GM19025 (cell line): Measurements from ENCODE around the gene LIMS1.
A peak's percentile ranks its signal among the peaks of the same experiment; 100 is the strongest.
"Not testable (repeated sequence)": the region's sequence is repeated elsewhere in the genome, so short reads cannot be mapped to it uniquely, and the experiment has no call there.

Experiments used
- ATAC-seq: cut with Tn5 transposase; IDR thresholded peaks from one replicate; pipeline ENCODE4 v1.9.1; 2021; ENCODE audit warnings: mild to moderate bottlenecking, low read depth, moderate library complexity; ENCODE audit not compliant: unreplicated experiment

The LIMS1 gene

GRCh38 chr2:108585436-108585835 is 51.2 kb downstream of the LIMS1 start:
- no peak for ATAC-seq

GRCh38 chr2:108586116-108586515 is 51.8 kb downstream of the LIMS1 start:
- ATAC-seq, result no peak

- ATAC-seq, result no peak
Measured at GRCh38 chr2:108586631-108587030, 52.4 kb downstream of the LIMS1 start.

GRCh38 chr2:108587621-108588020 is 53.4 kb downstream of the LIMS1 start:
- no peak for ATAC-seq

GRCh38 chr2:108588070-108588668 is 53.9 kb downstream of the LIMS1 start:
- no peak for ATAC-seq

- no peak for ATAC-seq
Measured at GRCh38 chr2:108589372-108589771, 55.1 kb downstream of the LIMS1 start.

- ATAC-seq, result no peak
Measured at GRCh38 chr2:108589781-108590180, 55.5 kb downstream of the LIMS1 start.

- peak; percentile 57 for ATAC-seq
Measured at GRCh38 chr2:108591163-108591562, 56.9 kb downstream of the LIMS1 start.

GRCh38 chr2:108593547-108594098 is 59.4 kb downstream of the LIMS1 start:
- ATAC-seq, result no peak

GRCh38 chr2:108594132-108594981 is 60.1 kb downstream of the LIMS1 start:
- ATAC-seq, result peak; percentile 72

- ATAC-seq, result no peak
Measured at GRCh38 chr2:108594982-108595464, 60.8 kb downstream of the LIMS1 start.

GRCh38 chr2:108595771-108596170 is 61.5 kb downstream of the LIMS1 start:
- ATAC-seq, result not testable (repeated sequence)

- not testable (repeated sequence) for ATAC-seq
Measured at GRCh38 chr2:108597105-108597744, 63.0 kb downstream of the LIMS1 start.

GRCh38 chr2:108601199-108601598 is 66.9 kb downstream of the LIMS1 start:
- ATAC-seq, result not testable (repeated sequence)

- no peak for ATAC-seq
Measured at GRCh38 chr2:108602422-108602821, 68.2 kb downstream of the LIMS1 start.

GRCh38 chr2:108604196-108604595 is 69.9 kb downstream of the LIMS1 start:
- ATAC-seq, result no peak

GRCh38 chr2:108605947-108606346 is 71.7 kb downstream of the LIMS1 start:
- peak; percentile 56 for ATAC-seq

GRCh38 chr2:108607706-108608301 is 73.5 kb downstream of the LIMS1 start:
- no peak for ATAC-seq

- no peak for ATAC-seq
Measured at GRCh38 chr2:108611021-108611420, 76.8 kb downstream of the LIMS1 start.

GRCh38 chr2:108612153-108612513 is 77.9 kb downstream of the LIMS1 start:
- peak; percentile 72 for ATAC-seq
